ENCODE data around the gene DHRS11.

- TF ChIP-seq CTCF (IDR thresholded peaks at IDR 0.05) (no peak), POLR2AphosphoS5 (IDR thresholded peaks at IDR 0.05) (no peak), POLR2A (IDR thresholded peaks at IDR 0.05) (no peak)
Measured at GRCh38 chr17:36610474-36610873, 18.8 kb downstream of the DHRS11 start.
